ENCODE results near the gene EXT2. TPM values are rescaled to one million over a fixed set of nuclear protein-coding genes. Genes with fewer than 3 reads are reported as not detected.

The EXT2 gene
- total RNA-seq, 1 experiment from 2014 or later: 77.0 TPM

GRCh38 chr11:44286911-44287310, 191.4 kb downstream of the EXT2 start:
- ATAC-seq: no peak

GRCh38 chr11:44288133-44288526, 192.7 kb downstream of the EXT2 start:
- CTCF ChIA-PET: no interaction called here
- POLR2A ChIA-PET (ENCODE audit: unreplicated experiment): no interaction called here
- no peaks in the 10 kb centered on the region for H3K9me3 ChIP-seq (ENCODE audit: low read length)

More at GRCh38 chr11:44286911-44287310, 191.4 kb downstream of the EXT2 start:
- H3K27me3 ChIP-seq (ENCODE audit: low read length): no peaks in the 10 kb centered on the region
- no peak overlapping the region for H3K4me2 ChIP-seq (ENCODE audit: low read length)
- BruUV-seq (replicated peaks): no TSS peak
- intact Hi-C loops (cut with micrococcal nuclease): loop anchor here (1.0 to 10.0 kb wide), 2 partner anchors 152 to 251 kb away; no protein-coding TSS in a partner anchor
- H4K20me1 ChIP-seq (ENCODE audit: low read length): no peaks in the 10 kb centered on the region
- H3K9me3 ChIP-seq (ENCODE audit: low read length): no peaks in the 10 kb centered on the region
- H2AFZ ChIP-seq (ENCODE audit: low read length): no peak overlapping the region
- no peaks in the 10 kb centered on the region for H3K79me2 ChIP-seq (ENCODE audit: low read length)
- no peak for TF ChIP-seq EZH2 (IDR thresholded peaks at IDR 0.05; ENCODE audit: low read length, unreplicated experiment)
- TF ChIP-seq CTCF (conservative IDR thresholded peaks at IDR 0.05; ENCODE audit: low read depth, low read length): no peak
- no peak for TF ChIP-seq EZH2phosphoT487 (IDR thresholded peaks at IDR 0.05; ENCODE audit: borderline replicate concordance, low read length)
- no peaks in the 10 kb centered on the region for H3K4me1 ChIP-seq (ENCODE audit: insufficient read depth, low read length)
- ChIA-PET CTCF (no interaction called here), POLR2A (ENCODE audit: unreplicated experiment) (no interaction called here)
- H3K9ac ChIP-seq (ENCODE audit: low read length): no peak overlapping the region
- H3K9me2 ChIP-seq (replicated peaks; ENCODE audit: low read length): no peaks in the 10 kb centered on the region
- no peak overlapping the region for H3K27ac ChIP-seq (ENCODE audit: low read length)
- no peaks in the 10 kb centered on the region for H3K36me3 ChIP-seq (ENCODE audit: low read depth, low read length)
- H3K4me3 ChIP-seq (ENCODE audit: low read length): no peak overlapping the region
- DNase-seq: no peak
- no peaks in the 10 kb centered on the region for H3F3A ChIP-seq (ENCODE audit: low read length, unreplicated experiment)

More at GRCh38 chr11:44288133-44288526, 192.7 kb downstream of the EXT2 start:
- Histone ChIP-seq H3K27me3 (ENCODE audit: low read length) (no peaks in the 10 kb centered on the region), H3K9me2 (replicated peaks; ENCODE audit: low read length) (no peaks in the 10 kb centered on the region), H3K79me2 (ENCODE audit: low read length) (no peaks in the 10 kb centered on the region), H3F3A (ENCODE audit: low read length, unreplicated experiment) (no peaks in the 10 kb centered on the region), H3K4me2 (ENCODE audit: low read length) (no peak overlapping the region), H2AFZ (ENCODE audit: low read length) (no peak overlapping the region), H3K27ac (ENCODE audit: low read length) (no peak overlapping the region), H3K9ac (ENCODE audit: low read length) (no peak overlapping the region), H3K4me1 (ENCODE audit: insufficient read depth, low read length) (no peaks in the 10 kb centered on the region), H4K20me1 (ENCODE audit: low read length) (no peaks in the 10 kb centered on the region), H3K36me3 (ENCODE audit: low read depth, low read length) (no peaks in the 10 kb centered on the region), H3K4me3 (ENCODE audit: low read length) (no peak overlapping the region)
- no peak for DNase-seq
- no peak for ATAC-seq
- intact Hi-C loops (cut with micrococcal nuclease): loop anchor here (10.0 kb wide), 1 partner anchor 153 kb away; no protein-coding TSS in a partner anchor
- TF ChIP-seq CTCF (conservative IDR thresholded peaks at IDR 0.05; ENCODE audit: low read depth, low read length) (no peak), EZH2 (IDR thresholded peaks at IDR 0.05; ENCODE audit: low read length, unreplicated experiment) (no peak), EZH2phosphoT487 (IDR thresholded peaks at IDR 0.05; ENCODE audit: borderline replicate concordance, low read length) (no peak)
- no TSS peak for BruUV-seq (replicated peaks)
